HAP-1 (cell line): ENCODE results near the gene BTAF1.

ENCODE experiments used
- DNase-seq, 2 experiments: peaks; one replicate each; pipeline ENCODE4 v3.0.0-alpha.2; 2016 to 2020; ENCODE audit warnings: low spot score in 2 of 2
- H3K27me3 ChIP-seq: fragments of 250-450 bp; sonication (Bioruptor Pico); 2 replicates; pipeline ENCODE4 v1.5.1; 2020; ENCODE audit warnings: low read depth, mild to moderate bottlenecking, moderate library complexity
- H3K36me3 ChIP-seq: fragments of 250-450 bp; sonication (Bioruptor Pico); replicated peaks from 2 replicates; pipeline ENCODE4 v1.5.1; 2020; ENCODE audit warnings: mild to moderate bottlenecking
- H3K4me1 ChIP-seq: fragments of 250-450 bp; sonication (Bioruptor Pico); 2 replicates; pipeline ENCODE4 v1.5.1; 2020; ENCODE audit warnings: mild to moderate bottlenecking
- H3K4me3 ChIP-seq: fragments of 250-450 bp; sonication (Bioruptor Pico); 2 replicates; pipeline ENCODE4 v1.5.1; 2020; ENCODE audit warnings: mild to moderate bottlenecking, moderate library complexity
- H3K9me3 ChIP-seq: fragments of 250-450 bp; sonication (Bioruptor Pico); 2 replicates; pipeline ENCODE4 v1.5.1; 2020; ENCODE audit warnings: mild to moderate bottlenecking, moderate library complexity
- in situ Hi-C: fragments of 300-500 bp; cut with MboI; formaldehyde crosslinking; loops from 3 replicates; pipeline ENCODE4 v1.14.3; 2020; ENCODE audit warnings: low sequenced_read_pairs, inconsistent platforms, mixed read lengths

The BTAF1 gene

DNA sequence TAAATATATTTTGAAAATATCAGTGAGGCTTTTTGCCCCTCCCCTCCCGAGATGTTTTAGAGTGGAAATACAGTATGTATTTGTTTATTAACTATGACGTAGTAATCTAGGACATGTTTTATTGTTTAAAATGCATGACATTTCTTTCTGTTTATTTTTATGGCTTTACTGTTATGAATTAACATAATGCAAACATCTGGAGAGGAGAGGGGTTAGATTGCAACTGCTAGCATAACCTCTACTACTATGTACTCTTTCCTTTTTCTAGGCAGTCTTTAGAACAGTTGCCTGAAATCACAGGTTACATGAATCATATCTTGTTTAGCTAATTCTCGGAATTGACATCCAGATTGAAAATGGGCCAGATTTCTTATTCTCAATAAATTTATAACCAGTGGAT lies 7.4 kb downstream of the BTAF1 start:
- in situ Hi-C loops, result no loop called here
- no peaks in the 10 kb centered on the region for H3K4me1 ChIP-seq

DNA sequence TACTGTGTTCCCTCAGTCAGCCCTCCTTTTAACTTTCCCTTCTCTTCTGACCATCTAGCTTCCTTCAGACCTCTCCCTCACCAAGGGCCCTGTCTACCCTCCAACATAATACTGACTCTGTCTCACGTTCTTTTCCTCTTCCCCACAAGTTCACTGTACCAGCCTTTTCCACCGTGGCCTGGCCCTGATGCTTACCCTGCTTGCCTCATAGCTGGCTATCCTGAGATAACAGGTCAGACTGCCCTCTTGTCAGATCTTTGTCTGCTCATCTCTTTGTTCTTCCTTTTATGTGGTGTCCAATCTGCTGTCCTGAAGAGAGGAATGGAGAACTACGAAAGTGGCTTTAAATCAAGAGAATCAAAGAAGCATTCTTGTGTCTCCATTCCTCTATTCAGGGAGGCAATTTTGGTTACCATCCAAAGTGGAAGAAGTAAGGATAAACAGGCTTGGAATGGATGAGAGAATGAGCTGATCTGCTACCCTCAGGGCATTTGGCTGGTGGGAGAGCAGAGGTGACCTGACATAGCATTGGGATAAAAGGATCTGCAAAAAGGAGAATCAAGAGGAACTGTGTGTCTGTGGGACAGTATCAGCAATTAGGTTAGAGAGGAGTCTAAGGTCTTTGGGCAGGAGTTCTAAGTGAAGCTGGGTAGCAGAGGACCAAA lies 8.1 kb downstream of the BTAF1 start:
- Histone ChIP-seq H3K4me1 (no peaks in the 10 kb centered on the region), H3K4me3 (no peak overlapping the region), H3K9me3 (no peaks in the 10 kb centered on the region), H3K36me3 (peaks cover 16% of the 10 kb centered on the region), H3K27me3 (no peaks in the 10 kb centered on the region)
- in situ Hi-C loops, result no loop called here
- DNase-seq, result peak in 1 of 2 experiments; percentile 24

More for the DNA sequence above, 7.4 kb downstream of the BTAF1 start:
- peaks cover 8% of the 10 kb centered on the region for H3K36me3 ChIP-seq
- no peak overlapping the region for H3K4me3 ChIP-seq
- no peak for DNase-seq
- H3K27me3 ChIP-seq, result no peaks in the 10 kb centered on the region
- H3K9me3 ChIP-seq, result no peaks in the 10 kb centered on the region

DNA sequence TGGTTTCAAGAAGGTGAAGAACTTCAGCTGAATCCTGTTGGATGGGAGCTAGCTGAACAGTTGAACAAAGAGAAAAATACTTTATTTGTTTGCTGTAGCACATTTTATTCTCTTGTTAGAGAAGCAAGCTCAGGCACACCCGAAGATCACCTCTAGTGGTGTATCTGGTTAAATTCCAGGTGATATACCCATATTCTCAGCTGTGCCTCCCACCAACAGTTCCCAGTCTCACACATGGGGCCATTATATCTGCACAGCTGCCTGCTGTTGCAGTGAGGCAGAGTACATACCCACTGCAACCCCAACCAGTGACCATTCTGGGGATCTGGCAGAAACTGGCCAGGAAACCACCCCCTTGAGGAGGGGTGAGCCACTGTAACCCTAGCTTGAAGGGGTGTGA lies 9.2 kb downstream of the BTAF1 start:
- Histone ChIP-seq H3K4me1 (no peaks in the 10 kb centered on the region), H3K36me3 (peaks cover 21% of the 10 kb centered on the region), H3K4me3 (no peak overlapping the region), H3K9me3 (no peaks in the 10 kb centered on the region), H3K27me3 (no peaks in the 10 kb centered on the region)
- in situ Hi-C loops, result no loop called here
- no peak for DNase-seq

DNA sequence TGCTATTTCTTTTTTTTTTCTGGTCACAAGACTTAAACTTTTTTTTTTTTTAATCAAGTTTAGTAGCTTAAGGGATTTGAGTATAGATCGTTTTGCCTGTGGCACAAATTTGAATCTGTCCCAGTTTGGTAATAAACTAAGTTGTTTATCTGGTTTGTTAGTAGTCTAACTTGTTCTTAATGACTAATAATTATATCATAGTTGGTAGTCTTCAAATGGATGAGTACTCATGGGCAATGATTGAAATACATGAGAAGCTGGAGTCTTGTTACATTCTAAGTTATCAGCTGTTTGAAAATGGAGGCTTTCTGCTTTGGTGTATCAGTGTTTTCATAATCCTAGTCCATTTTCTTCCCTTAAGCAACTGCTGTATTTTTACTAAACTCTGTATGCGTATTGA lies 12.3 kb downstream of the BTAF1 start:
- no peaks in the 10 kb centered on the region for H3K4me1 ChIP-seq
- in situ Hi-C loops, result no loop called here
- no peak overlapping the region for H3K4me3 ChIP-seq
- no peak for DNase-seq
- H3K9me3 ChIP-seq, result no peaks in the 10 kb centered on the region
- H3K27me3 ChIP-seq, result no peaks in the 10 kb centered on the region
- peaks cover 25% of the 10 kb centered on the region for H3K36me3 ChIP-seq

DNA sequence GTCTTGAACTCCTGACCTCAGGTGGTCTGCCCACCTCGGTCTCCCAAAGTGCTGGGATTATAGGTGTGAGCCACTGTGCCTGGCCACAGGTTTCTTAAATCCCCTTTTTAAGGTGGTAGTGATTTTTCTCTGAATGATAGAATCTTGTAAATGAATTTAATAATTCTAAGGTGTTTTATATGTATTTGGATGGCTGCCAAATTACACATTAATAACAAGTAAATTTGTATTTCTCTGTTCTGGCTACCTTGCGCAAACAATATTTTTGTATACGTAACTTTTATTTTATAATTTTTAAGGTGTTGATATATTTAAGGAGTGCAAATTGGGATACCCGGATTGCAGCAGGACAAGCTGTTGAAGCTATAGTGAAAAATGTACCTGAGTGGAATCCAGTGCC lies 16.1 kb downstream of the BTAF1 start:
- H3K9me3 ChIP-seq, result no peaks in the 10 kb centered on the region
- no peaks in the 10 kb centered on the region for H3K4me1 ChIP-seq
- no peak for DNase-seq
- H3K4me3 ChIP-seq, result no peak overlapping the region
- no peaks in the 10 kb centered on the region for H3K27me3 ChIP-seq
- peaks cover 30% of the 10 kb centered on the region for H3K36me3 ChIP-seq
- in situ Hi-C loops, result no loop called here

DNA sequence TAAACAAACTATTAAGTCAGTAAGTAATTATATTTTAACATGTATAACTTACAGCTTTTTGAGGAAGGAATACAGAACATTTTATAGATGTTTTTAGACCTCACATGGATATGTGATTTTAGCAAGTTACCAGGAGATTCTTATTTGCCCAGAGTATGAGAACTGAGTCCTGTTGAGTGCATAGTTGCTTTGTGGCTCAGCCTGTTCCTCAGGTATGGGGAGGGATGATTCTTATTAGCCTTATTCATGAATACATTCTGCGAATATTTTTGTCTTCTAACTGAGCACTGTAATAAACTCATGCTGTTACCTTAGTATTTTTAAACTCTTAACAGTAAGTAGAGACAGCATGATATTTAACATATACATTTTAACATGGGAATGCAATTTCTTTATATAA lies 17.9 kb downstream of the BTAF1 start:
- peaks cover 26% of the 10 kb centered on the region for H3K36me3 ChIP-seq
- no peak for DNase-seq
- no peaks in the 10 kb centered on the region for H3K9me3 ChIP-seq
- no peaks in the 10 kb centered on the region for H3K4me1 ChIP-seq
- H3K4me3 ChIP-seq, result no peak overlapping the region
- H3K27me3 ChIP-seq, result no peaks in the 10 kb centered on the region
- in situ Hi-C loops, result no loop called here

DNA sequence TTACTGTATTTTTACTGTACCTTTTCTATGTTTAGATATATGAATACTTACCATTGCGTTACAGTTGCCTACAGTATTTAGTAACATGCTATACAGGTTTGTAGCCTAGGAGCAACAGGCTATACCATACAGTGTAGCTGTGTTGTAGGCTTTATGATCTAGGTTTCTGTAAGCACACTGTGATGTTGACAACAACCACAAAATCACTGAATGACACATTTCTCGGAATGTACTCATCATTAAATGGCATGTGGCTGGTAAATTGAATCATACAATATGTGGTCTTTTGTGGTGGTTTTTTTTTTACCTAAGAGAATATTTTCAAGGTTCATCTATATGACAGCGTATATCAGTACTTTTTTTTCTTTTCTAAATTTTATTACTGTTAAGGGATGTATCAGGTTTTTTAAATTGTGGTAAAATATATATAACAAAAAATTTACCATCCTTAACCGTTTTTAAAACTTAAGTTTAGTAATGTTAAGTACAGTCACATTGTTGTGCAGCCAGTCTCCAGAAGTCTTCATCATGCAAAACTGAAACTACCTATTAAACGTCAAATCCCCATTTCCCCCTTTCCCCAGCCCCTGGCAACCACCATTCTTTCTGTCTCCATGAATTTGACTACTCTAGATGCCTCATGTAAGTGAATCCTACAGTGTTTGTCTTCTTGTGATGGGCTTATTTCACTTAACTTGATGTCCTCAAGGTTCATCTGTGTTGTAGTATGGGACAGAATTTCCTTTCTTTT lies 21.5 kb downstream of the BTAF1 start:
- Histone ChIP-seq H3K4me3 (no peak overlapping the region), H3K4me1 (no peaks in the 10 kb centered on the region), H3K9me3 (no peaks in the 10 kb centered on the region), H3K36me3 (peaks cover 15% of the 10 kb centered on the region; the same call in 1 of the 2 replicates), H3K27me3 (no peaks in the 10 kb centered on the region)
- DNase-seq, result no peak
- in situ Hi-C loops, result no loop called here

DNA sequence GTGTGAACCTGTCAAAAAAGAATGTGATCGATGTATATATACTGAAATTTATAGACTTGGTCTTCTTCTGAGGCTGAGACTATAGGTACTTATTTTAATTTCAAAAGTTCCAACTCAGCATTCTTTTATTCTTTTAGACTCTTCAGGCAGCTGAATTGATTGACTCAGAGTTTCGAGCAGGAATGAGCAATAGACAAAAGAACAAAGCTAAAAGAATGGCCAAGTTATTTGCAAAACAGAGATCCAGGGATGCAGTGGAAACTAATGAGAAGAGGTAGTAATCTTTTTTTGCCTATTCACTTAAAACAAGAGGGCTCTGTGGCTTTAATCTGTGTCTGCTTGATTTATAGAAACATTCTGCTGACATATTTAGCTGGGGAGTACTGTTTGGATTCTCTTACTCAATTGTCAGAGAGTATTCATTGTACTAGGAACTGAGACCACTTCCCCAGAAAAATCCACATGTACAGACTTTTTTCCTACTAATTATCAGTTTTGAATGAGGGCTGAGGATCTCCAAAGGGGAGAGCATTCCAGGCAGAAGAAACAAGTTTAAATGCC lies 30.1 kb downstream of the BTAF1 start:
- Histone ChIP-seq H3K27me3 (no peaks in the 10 kb centered on the region), H3K4me1 (peaks cover 40% of the 10 kb centered on the region), H3K36me3 (peaks cover 9% of the 10 kb centered on the region), H3K4me3 (no peak overlapping the region), H3K9me3 (no peaks in the 10 kb centered on the region)
- in situ Hi-C loops, result no loop called here
- peak; percentile 12 to 96 for DNase-seq

DNA sequence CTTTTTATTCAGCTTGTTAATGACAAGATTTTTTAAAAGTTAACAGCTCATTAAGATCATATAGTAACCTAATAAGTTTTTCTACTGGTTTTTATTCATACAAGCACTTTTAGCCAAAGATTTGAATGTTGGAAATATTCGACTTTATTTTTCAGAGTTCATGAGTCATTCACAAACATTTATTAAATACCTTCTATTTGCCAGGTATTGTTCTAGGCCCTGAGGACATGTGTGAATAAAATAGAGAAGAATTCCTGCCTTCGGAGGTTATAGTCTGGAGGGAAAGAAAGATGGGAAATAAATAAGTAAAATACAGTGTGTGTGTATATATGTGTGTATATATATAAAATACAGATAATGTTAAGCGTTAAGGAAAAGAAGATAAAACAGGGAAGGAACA lies 31.5 kb downstream of the BTAF1 start:
- no peak for DNase-seq
- Histone ChIP-seq H3K27me3 (no peaks in the 10 kb centered on the region), H3K36me3 (peaks cover 20% of the 10 kb centered on the region), H3K4me3 (no peak overlapping the region), H3K4me1 (peaks cover 40% of the 10 kb centered on the region), H3K9me3 (no peaks in the 10 kb centered on the region)
- in situ Hi-C loops, result no loop called here

DNA sequence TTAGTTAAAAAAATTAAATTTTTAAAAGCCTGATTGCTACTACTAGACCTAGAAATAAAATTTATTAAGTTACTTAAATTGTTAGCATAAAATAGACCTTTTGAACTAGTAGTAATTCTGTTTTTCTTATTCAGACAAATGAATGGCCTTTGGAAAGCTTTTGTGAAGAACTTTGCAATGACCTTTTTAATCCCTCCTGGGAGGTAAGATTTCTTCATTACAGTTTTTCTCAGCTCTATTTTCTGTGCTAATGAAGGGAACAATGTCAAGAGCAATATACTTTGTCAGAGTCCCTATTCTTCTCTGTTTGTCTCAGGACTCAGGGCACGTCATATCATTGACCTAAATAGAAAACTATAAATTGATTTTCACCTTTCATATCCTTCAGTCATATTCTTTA lies 33.5 kb downstream of the BTAF1 start:
- H3K4me3 ChIP-seq, result no peak overlapping the region
- peaks cover 40% of the 10 kb centered on the region for H3K4me1 ChIP-seq
- peak in 1 of 2 experiments; percentile 93 for DNase-seq
- in situ Hi-C loops, result no loop called here
- H3K36me3 ChIP-seq, result peaks cover 32% of the 10 kb centered on the region
- no peaks in the 10 kb centered on the region for H3K9me3 ChIP-seq
- H3K27me3 ChIP-seq, result no peaks in the 10 kb centered on the region

DNA sequence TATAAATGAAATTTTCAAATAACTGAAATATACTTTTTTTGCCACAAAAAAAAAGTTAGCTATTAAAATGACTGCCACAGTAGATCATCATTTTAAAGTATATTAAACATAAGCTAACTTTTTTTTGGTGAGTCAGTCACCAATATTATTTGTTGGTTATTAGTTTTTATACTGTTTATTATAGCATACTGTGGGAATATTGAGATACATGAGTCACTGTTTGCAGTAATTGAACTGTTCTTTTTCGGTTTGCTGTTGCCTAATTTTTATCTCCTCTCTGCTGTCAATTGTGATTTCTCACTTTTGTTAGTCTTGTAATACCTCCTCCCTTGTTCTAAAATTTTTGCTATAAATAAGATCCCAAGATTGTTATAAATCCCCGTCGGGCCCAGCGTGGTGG lies 45.7 kb downstream of the BTAF1 start:
- no peaks in the 10 kb centered on the region for H3K9me3 ChIP-seq
- peaks cover 7% of the 10 kb centered on the region for H3K36me3 ChIP-seq
- no peaks in the 10 kb centered on the region for H3K4me1 ChIP-seq
- no peak overlapping the region for H3K4me3 ChIP-seq
- no peaks in the 10 kb centered on the region for H3K27me3 ChIP-seq
- in situ Hi-C loops, result no loop called here
- DNase-seq, result no peak

DNA sequence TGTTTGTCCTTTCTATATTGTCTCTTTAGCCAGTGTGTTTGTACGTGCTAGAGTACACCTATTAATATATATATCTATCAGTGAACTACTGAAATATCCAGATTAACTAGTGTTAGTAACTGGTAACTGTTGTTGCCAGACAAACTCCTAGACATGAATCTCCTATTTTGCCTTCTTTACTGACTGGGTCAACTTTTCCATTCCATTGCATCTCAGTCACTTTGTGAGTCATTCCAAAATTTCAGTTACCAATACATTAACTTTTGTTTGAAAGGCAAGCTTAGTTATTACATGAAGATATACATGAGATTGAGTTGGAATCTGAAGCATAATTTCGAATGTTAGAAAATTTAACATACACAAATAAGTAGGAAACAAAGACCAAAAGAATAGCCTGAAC lies 51.4 kb downstream of the BTAF1 start:
- Histone ChIP-seq H3K27me3 (no peaks in the 10 kb centered on the region), H3K36me3 (no peaks in the 10 kb centered on the region), H3K4me3 (no peak overlapping the region), H3K9me3 (no peaks in the 10 kb centered on the region), H3K4me1 (no peaks in the 10 kb centered on the region)
- in situ Hi-C loops, result no loop called here
- DNase-seq, result no peak

DNA sequence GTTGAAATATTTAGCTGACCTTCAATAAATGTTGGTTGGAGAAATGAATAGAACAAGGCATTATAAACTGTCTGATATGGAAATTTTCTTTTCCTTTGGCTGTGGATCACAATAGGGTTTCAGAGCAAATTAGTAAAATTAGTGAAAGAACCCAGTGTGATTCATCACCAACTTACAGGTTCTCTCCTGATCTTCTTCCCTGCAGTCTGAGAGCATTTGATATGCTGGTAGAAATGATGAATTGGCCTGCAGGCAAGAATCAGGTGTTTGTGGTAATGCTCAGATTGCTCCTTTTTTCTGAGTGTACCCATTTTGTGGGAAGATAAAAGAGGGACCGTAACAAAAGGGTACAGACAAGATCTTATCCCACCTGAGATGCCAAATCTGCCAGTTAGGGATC lies 51.9 kb downstream of the BTAF1 start:
- Histone ChIP-seq H3K4me1 (no peaks in the 10 kb centered on the region), H3K4me3 (no peak overlapping the region), H3K9me3 (no peaks in the 10 kb centered on the region), H3K27me3 (no peaks in the 10 kb centered on the region), H3K36me3 (peaks cover 2% of the 10 kb centered on the region; the same call in 1 of the 2 replicates)
- in situ Hi-C loops, result no loop called here
- no peak for DNase-seq

DNA sequence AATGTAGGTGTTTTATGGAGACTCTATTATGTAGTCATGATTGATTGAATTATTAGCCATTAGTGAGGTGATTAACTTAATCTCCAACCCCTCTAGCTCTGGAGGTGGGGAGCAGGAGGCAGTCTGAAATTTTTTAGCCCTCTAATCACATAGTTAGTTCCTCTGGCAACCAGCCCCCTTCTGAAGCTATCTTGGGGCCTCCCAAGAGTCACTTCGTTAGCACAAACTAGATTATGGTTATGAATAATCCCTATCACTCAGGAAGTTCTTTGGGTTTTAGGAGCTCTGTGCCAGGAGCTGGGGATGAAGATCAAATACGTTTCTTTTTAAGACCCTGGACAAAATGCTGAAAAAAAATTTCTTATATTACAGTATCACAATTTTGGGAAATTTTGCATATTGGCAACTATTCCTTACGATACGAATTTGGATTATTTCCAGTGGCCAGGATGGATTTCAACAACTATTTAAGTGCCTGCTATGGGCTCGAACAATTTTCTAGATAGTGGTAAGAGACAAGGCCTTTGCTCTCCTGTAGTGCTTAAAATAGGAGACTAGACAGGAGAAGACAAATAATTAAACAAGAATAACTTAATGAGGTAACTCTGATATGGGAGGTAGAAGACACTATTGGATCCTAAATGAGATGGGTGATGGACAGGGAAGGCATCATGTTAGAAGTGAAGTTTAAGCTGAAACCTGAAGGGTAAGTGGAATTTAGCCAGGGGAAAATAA lies 52.9 kb downstream of the BTAF1 start:
- H3K27me3 ChIP-seq, result no peaks in the 10 kb centered on the region

More for the DNA sequence above, 52.9 kb downstream of the BTAF1 start:
- H3K4me3 ChIP-seq, result no peak overlapping the region
- H3K4me1 ChIP-seq, result no peaks in the 10 kb centered on the region
- DNase-seq, result no peak
- no peaks in the 10 kb centered on the region for H3K9me3 ChIP-seq
- in situ Hi-C loops, result no loop called here
- H3K36me3 ChIP-seq, result peaks cover 4% of the 10 kb centered on the region
